C4-2B (cell line): ENCODE measurements around the gene SLC35F5.
"Not testable (repeated sequence)": the region's sequence is repeated elsewhere in the genome, so short reads cannot be mapped to it uniquely, and the experiment has no call there.

Experiments
- H3K27ac ChIP-seq: fragments of 450-650 bp; 2 replicates; pipeline ENCODE4 v1.5.1; 2017
- CTCF ChIP-seq: fragments of 450-650 bp; conservative IDR thresholded peaks from 2 replicates; pipeline ENCODE4 v1.5.1; 2017; ENCODE audit warnings: mild to moderate bottlenecking
- ZFX ChIP-seq: fragments of 450-650 bp; IDR thresholded peaks from 2 replicates; pipeline ENCODE4 v1.6.1; 2017

SLC35F5 gene

DNA sequence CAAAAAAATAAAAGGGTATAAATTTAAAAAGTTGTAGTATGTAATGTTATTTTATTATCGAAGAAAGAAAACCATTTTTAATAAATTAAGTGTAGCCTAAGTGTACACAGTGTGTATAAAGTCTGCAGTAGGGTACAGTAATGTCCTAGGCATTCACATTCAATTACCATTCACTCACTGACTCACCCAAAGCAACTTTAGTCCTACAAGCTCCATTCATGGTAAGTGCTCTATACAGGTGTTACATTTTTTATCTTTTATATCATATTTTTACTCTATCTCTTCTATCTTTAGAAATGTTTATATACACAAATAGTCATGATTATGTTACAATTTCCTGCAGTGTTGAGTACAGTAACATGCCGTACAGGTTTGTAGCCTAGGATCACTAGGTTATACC is 69.9 kb downstream of the SLC35F5 start:
- TF ChIP-seq CTCF, result no peak
- no peak for TF ChIP-seq ZFX
- no peak overlapping the region for H3K27ac ChIP-seq

DNA sequence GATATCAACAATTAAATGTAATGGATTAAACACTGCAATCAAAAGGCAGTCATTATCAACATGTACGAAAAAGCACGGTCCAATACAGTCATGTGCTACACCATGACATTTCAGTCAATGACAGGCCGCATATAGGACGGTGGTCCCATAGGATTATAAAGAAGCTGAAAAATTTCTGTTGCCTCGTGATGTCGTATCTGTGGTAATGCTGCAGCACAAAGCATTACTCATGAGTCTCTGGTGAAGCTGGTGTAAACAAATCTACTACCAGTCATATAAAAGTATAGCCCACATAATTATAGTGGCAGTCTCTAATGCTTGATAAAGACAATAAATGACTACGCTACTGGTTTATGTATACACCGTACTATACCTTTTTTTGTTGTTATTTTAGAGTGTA is 71.0 kb downstream of the SLC35F5 start:
- TF ChIP-seq CTCF, result no peak
- no peak for TF ChIP-seq ZFX
- no peak overlapping the region for H3K27ac ChIP-seq

- H3K27ac ChIP-seq, result no peak overlapping the region
- no peak for TF ChIP-seq ZFX
- no peak for TF ChIP-seq CTCF
Observed at GRCh38 chr2:113679457-113679856, 77.0 kb downstream of the SLC35F5 start.

GRCh38 chr2:113677330-113677729 is 79.1 kb downstream of the SLC35F5 start:
- TF ChIP-seq CTCF (no peak), ZFX (no peak)
- H3K27ac ChIP-seq, result no peak overlapping the region

- H3K27ac ChIP-seq, result no peak overlapping the region
- TF ChIP-seq CTCF, result no peak
- no peak for TF ChIP-seq ZFX
Observed at GRCh38 chr2:113676623-113677266, 79.7 kb downstream of the SLC35F5 start.

DNA sequence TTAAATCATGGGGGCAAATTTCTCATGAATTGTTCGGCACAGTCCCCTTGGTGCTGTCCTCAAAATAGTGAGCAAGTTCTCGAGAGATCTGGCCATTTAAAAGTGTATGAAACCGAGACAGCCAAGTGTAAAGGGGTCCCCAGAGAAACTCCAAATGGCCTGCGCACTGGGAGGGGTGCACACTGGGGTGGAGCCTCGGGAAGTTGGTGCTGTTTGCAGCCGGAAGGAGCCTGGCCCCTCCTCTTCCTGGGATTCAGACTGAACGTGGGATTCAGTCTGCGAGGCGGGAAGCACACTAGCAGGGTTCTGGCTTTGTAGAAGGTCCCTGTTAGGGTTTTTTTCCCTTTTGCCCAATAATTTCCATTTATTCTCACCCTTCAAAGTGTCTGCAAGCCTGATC is 80.6 kb downstream of the SLC35F5 start:
- TF ChIP-seq ZFX (no peak), CTCF (no peak)

DNA sequence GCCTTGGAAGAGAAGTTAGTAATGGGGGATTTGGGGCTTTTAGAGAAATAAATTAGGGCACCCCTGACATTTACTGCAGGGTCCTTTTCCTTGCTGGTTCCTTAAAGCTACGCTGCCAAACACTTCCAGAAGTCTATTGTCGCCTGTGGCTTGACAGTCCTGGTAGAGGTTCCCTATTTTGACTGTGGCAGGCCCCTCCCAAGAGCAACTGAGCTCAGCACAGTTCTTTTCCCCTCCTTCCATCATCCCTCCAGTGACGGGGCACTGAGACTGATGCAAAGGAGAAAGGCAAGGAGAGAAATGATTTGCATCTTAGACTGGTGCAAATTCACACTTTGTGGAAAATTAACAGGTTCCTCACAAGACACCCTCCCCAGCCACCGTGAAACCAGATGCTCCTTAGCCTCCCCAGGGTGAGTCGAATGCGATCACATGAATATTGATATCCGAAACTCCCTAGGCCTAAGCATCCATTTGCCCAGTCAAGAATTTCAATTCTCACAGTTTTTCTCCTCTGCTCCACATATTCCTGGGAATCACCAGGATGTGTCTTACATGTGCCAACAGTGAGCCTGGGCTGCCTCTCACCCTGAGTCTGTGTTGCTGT is 84.0 kb downstream of the SLC35F5 start:
- TF ChIP-seq ZFX, result no peak
- TF ChIP-seq CTCF, result no peak
- H3K27ac ChIP-seq, result no peak overlapping the region

More for the DNA sequence above, 80.6 kb downstream of the SLC35F5 start:
- no peak overlapping the region for H3K27ac ChIP-seq

DNA sequence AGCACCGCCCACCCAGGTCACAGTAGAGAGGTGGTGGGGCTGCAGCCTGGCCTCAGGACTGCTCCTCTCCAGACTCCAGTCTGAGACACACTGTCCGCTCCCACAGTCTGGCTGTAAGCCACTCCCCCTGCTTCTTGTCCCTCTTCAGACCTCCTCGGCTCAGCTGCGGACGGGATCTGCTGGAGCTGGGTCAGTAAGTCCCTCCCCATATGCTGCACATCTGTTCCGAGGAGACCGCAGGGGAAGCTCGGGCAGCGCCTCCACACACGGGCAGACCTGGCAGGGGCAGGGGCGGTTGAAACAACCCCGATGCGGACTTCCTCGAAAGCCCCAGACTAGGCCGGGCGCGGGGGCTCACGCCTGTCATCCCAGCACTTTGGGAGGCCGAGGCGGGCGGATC is 87.4 kb downstream of the SLC35F5 start:
- not testable (repeated sequence) for H3K27ac ChIP-seq

GRCh38 chr2:113664761-113665533 is 91.5 kb downstream of the SLC35F5 start:
- not testable (repeated sequence) for H3K27ac ChIP-seq

DNA sequence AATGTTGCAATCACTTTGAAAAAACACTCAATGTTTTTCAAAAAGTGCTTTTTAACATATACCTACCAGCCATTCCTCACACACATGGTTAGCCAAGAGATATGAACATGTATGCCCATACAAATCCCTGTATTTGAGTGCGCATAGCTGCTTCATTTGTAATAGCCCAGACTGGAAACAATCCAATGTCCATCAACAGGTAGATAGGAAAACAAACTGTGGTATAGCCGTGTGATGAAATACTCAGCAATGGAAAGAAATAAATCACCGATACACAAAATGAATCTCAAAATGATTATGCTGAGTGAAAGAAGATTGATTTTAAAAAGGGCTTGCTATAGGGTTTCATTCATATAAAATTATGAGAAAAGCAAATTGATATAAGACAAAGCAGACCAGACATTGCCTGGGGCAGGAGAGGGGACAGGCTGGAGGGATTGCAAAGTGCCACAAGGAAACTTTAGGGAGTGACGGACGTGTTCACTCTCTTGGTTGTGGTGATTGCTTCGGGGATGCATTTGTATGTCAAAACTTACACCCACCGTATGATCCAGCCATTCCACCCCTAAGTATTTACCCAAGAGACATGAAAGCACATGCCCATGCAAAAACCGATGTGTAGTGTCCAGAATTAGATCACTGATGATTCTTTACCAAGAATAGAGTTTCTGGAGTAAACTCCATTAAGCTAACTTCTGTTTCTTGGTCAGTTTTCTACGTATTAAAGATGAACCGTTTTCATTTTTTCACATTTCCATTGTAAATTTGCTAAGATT is 93.0 kb downstream of the SLC35F5 start:
- not testable (repeated sequence) for H3K27ac ChIP-seq
